Stomach (tissue), 4 donors: ENCODE results near the gene CCSAP.

Experiments used
- CTCF ChIP-seq, 7 experiments: fragments of 450-650 bp in 4 of 7; fragments of 200-600 bp in 3 of 7; sonication (generic) in 3 of 7; IDR thresholded peaks; one replicate each; pipeline ENCODE4 v1.5.1; 2016 to 2019; ENCODE audit warnings: antibody characterized with exemption in 7 of 7, control low read depth in 2 of 7, mild to moderate bottlenecking in 1 of 7
- POLR2A ChIP-seq, 4 donors: fragments of 450-650 bp; IDR thresholded peaks; one replicate each; pipeline ENCODE4 v1.6.1; 2016; ENCODE audit warnings: antibody characterized with exemption in 4 of 4, control low read depth in 2 of 4, mild to moderate bottlenecking in 1 of 4, moderate library complexity in 1 of 4
- POLR2AphosphoS5 ChIP-seq, 3 donors: sonication (generic); formaldehyde crosslinking; IDR thresholded peaks; one replicate each; pipeline ENCODE4 v1.6.1; 2016; ENCODE audit warnings: antibody characterized with exemption in 3 of 3

DNA sequence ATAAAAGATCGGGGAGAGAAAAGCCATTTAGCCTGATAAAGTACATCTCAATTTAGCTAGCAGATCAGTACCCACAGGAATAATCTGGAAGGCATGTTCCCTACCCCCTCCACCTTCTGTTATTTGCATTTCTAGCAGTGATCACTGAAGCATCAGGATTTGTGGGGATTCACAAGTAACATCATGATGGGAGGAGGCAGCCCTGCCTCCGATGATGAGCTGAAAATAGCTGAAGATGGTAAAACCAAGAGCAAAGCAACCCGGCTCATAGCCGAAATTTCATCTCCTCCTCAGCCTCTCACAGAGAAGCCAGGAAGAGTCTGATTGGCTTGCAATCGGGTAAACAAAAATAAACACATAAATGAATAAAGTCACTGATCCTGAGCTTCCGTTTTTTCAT lies 2.4 kb downstream of the CCSAP start:
- TF ChIP-seq CTCF (IDR thresholded peaks at IDR 0.05): no peak
- no peak for TF ChIP-seq POLR2AphosphoS5 (IDR thresholded peaks at IDR 0.05)
- no peak for TF ChIP-seq POLR2A (IDR thresholded peaks at IDR 0.05)
